GM12878 (cell line): ENCODE results near the gene RAP1GDS1. TPM values are rescaled to one million over a fixed set of nuclear protein-coding genes. Genes with fewer than 3 reads are reported as not detected.

Experiments used
- CBX5 ChIP-seq: sonication (generic); IDR thresholded peaks from 2 replicates; pipeline ENCODE4 v1.6.1; 2016; ENCODE audit warnings: low read depth, moderate library complexity, mild to moderate bottlenecking, inconsistent platforms
- EED ChIP-seq: sonication (generic); IDR thresholded peaks from 2 replicates; pipeline ENCODE4 v1.6.1; 2016; ENCODE audit warnings: antibody characterized with exemption, low read depth
- ETV6 ChIP-seq, 2 experiments: fragments of 450-650 bp in 1 of 2; IDR thresholded peaks in 1 of 2; conservative IDR thresholded peaks in 1 of 2; 2 replicates each; pipeline ENCODE4 v1.6.1; 2014; ENCODE audit warnings: antibody characterized with exemption in 1 of 2, borderline replicate concordance in 1 of 2, low read depth in 1 of 2, mild to moderate bottlenecking in 1 of 2, moderate library complexity in 1 of 2
- HDAC2 ChIP-seq: fragments of 200-600 bp; sonication (generic); IDR thresholded peaks from 2 replicates; pipeline ENCODE4 v1.6.1; 2017
- JUNB ChIP-seq: IDR thresholded peaks from 2 replicates; pipeline ENCODE4 v1.6.1; 2016; ENCODE audit warnings: antibody characterized with exemption, mild to moderate bottlenecking
- KLF5 ChIP-seq: fragments of 450-650 bp; IDR thresholded peaks from 2 replicates; pipeline ENCODE4 v1.6.1; 2014; ENCODE audit warnings: mild to moderate bottlenecking; ENCODE audit not compliant: partially characterized antibody
- NR2F1 ChIP-seq: fragments of 450-650 bp; conservative IDR thresholded peaks from 2 replicates; pipeline ENCODE4 v1.6.1; 2017; ENCODE audit warnings: mild to moderate bottlenecking
- PAX8 ChIP-seq: fragments of 450-650 bp; IDR thresholded peaks from 2 replicates; pipeline ENCODE4 v1.6.1; 2017; ENCODE audit warnings: mild to moderate bottlenecking, moderate library complexity
- RCOR1 ChIP-seq: conservative IDR thresholded peaks from 2 replicates; pipeline ENCODE4 v1.6.1; 2012; ENCODE audit warnings: low read depth, low read length, improper control_type of control experiment
- RUNX3 ChIP-seq: IDR thresholded peaks from 2 replicates; pipeline ENCODE4 v1.6.1; 2012; ENCODE audit warnings: low read length, inconsistent platforms
- SMAD1 ChIP-seq: fragments of 450-650 bp; IDR thresholded peaks from 2 replicates; pipeline ENCODE4 v1.6.1; 2018; ENCODE audit warnings: mild to moderate bottlenecking, low read depth; ENCODE audit not compliant: partially characterized antibody
- SMC3 ChIP-seq: IDR thresholded peaks from 2 replicates; pipeline ENCODE4 v1.6.1; 2011; ENCODE audit warnings: low read length, improper control_type of control experiment, borderline replicate concordance
- SREBF1 ChIP-seq: IDR thresholded peaks from 2 replicates; pipeline ENCODE4 v1.6.1; 2012; ENCODE audit warnings: mild to moderate bottlenecking, low read length
- TBL1XR1 ChIP-seq: IDR thresholded peaks from 2 replicates; pipeline ENCODE4 v1.6.1; 2012; ENCODE audit warnings: low read depth, low read length, improper control_type of control experiment
- TCF7 ChIP-seq: IDR thresholded peaks from 2 replicates; pipeline ENCODE4 v1.6.1; 2014; ENCODE audit warnings: antibody characterized with exemption, borderline replicate concordance
- ZNF207 ChIP-seq: fragments of 450-650 bp; IDR thresholded peaks from 2 replicates; pipeline ENCODE4 v1.6.1; 2014; ENCODE audit warnings: antibody characterized with exemption, mild to moderate bottlenecking, borderline replicate concordance
- ZSCAN29 ChIP-seq: fragments of 450-650 bp; IDR thresholded peaks from 2 replicates; pipeline ENCODE4 v1.6.1; 2017; ENCODE audit warnings: mild to moderate bottlenecking, moderate library complexity
- polyA plus RNA-seq, 11 experiments: library from polyadenylated mRNA; depleted of rRNA in 4 of 11; unstranded in 6 of 11; stranded (reverse) in 5 of 11; fragments of >200 nt; fragmentation: Nextera tagmentation in 4 of 11; fragmentation: Illumina TruSeq in 1 of 11; extraction: Ambion mirVana in 4 of 11; extraction: Trizol in 1 of 11; gene quantifications; 1 replicate in 1 of 11; 2 replicates in 10 of 11; pipeline versions ENCODE4 v1.2.1 to v1.2.3, GENCODE V29; 2011 to 2016; ENCODE audit warnings: inconsistent platforms in 2 of 11, missing spikeins in 2 of 11, low read depth in 1 of 11
- total RNA-seq, 4 experiments: library from RNA; depleted of rRNA in 3 of 4; stranded (reverse); fragments of >200 nt in 3 of 4; fragmentation: Illumina TruSeq in 1 of 4; extraction: Trizol in 1 of 4; gene quantifications; 2 replicates each; pipeline versions ENCODE4 v1.2.1 to v1.2.3, GENCODE V29; 2013 to 2021
- TF ChIP-seq, protein P1 (sequence below): fragments of 450-650 bp; IDR thresholded peaks from 2 replicates; pipeline ENCODE4 v1.6.1; 2014; ENCODE audit warnings: mild to moderate bottlenecking
- TF ChIP-seq, protein P2 (sequence below): fragments of 450-650 bp; formaldehyde crosslinking; IDR thresholded peaks from 2 replicates; pipeline ENCODE4 v1.4.0; 2020; ENCODE audit warnings: mild to moderate bottlenecking, moderate library complexity
- TF ChIP-seq, protein P3 (sequence below): fragments of 450-650 bp; IDR thresholded peaks from 2 replicates; pipeline ENCODE4 v1.6.1; 2016; ENCODE audit warnings: mild to moderate bottlenecking
- TF ChIP-seq, protein P4 (sequence below): fragments of 450-650 bp; IDR thresholded peaks from 2 replicates; pipeline ENCODE4 v1.6.1; 2017; ENCODE audit warnings: antibody characterized with exemption, mild to moderate bottlenecking, moderate library complexity

The RAP1GDS1 gene
- total and polyA plus RNA-seq, 10 of the 15 experiments (the other 5 are each of a cell fraction or from before 2014, with no cell fraction given): 12.0 to 30.5 (median 20.7) TPM

DNA sequence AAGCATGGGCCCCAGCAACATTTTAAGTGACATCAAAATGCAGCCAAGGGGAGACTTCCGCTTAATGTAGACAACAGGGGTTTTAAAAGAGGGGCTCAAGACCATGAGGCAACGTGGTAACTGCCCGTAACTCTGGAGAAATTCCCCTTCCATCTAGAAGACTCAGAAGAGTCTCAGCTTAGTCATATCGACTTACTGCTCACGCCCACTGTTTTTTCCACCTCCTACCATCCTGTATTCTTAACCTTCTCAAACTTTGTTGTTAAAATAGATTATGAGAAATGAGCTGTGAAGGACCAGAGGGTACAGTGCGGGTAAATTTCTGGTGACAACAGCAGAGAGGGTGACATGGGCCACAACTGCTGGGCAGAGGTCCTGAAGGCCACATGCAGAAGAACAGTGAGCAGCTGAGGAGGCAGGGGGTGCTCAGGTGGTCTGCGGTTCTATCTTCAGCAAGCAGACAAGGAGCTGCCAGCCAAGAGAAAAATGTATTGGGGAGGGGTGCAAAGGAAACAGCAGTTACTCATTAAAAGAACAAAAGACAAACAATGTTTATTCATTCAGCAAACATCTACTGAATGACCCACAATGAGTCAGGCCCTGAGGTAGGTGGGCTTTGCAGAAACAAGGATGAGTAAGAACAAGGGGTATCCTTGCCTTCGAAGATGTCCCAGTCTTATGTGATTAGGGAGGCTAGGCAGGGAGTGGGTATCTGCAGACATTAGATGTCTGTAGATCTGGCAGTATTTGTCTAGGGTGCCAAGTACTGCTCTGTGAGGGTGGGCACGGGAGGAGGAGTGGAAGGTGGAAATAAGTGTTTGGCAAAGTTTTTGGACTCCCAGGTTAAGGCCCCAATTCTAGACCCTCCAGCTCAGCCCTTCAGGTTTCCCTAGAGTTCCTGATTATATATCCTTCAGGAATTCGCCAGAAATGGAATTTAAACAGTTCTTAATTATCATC is 221.9 kb downstream of the RAP1GDS1 start (continued):
- TF ChIP-seq ETV6 (conservative IDR thresholded peaks at IDR 0.05 in 1 of 2, IDR thresholded peaks at IDR 0.05 in 1 of 2; ENCODE audit: borderline replicate concordance in 1 of 2, low read depth in 1 of 2) (peak in 1 of 2 experiments; percentile 76; a peak in 1 of 4 replicates), ZNF207 (no peak), TCF7 (peak; percentile 62; the same call in 1 of the 2 replicates), SREBF1 (no peak), JUNB (peak; percentile 91), KLF5 (no peak), HDAC2 (no peak), SMAD1 (no peak), SMC3 (no peak), EED (peak; percentile 86), NR2F1 (peak; percentile 55; the same call in 1 of the 2 replicates), CBX5 (0 out of 2 replicates have a peak, but pooled peaks have one; percentile 49), ZSCAN29 (no peak), PAX8 (no peak), TBL1XR1 (0 out of 2 replicates have a peak, but pooled peaks have one; percentile 19), RUNX3 (peak; percentile 74), RCOR1 (0 out of 2 replicates have a peak, but pooled peaks have one; percentile 25)
- TF ChIP-seq, protein P1, sequence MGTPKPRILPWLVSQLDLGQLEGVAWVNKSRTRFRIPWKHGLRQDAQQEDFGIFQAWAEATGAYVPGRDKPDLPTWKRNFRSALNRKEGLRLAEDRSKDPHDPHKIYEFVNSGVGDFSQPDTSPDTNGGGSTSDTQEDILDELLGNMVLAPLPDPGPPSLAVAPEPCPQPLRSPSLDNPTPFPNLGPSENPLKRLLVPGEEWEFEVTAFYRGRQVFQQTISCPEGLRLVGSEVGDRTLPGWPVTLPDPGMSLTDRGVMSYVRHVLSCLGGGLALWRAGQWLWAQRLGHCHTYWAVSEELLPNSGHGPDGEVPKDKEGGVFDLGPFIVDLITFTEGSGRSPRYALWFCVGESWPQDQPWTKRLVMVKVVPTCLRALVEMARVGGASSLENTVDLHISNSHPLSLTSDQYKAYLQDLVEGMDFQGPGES: no peak
- TF ChIP-seq, protein P2, sequence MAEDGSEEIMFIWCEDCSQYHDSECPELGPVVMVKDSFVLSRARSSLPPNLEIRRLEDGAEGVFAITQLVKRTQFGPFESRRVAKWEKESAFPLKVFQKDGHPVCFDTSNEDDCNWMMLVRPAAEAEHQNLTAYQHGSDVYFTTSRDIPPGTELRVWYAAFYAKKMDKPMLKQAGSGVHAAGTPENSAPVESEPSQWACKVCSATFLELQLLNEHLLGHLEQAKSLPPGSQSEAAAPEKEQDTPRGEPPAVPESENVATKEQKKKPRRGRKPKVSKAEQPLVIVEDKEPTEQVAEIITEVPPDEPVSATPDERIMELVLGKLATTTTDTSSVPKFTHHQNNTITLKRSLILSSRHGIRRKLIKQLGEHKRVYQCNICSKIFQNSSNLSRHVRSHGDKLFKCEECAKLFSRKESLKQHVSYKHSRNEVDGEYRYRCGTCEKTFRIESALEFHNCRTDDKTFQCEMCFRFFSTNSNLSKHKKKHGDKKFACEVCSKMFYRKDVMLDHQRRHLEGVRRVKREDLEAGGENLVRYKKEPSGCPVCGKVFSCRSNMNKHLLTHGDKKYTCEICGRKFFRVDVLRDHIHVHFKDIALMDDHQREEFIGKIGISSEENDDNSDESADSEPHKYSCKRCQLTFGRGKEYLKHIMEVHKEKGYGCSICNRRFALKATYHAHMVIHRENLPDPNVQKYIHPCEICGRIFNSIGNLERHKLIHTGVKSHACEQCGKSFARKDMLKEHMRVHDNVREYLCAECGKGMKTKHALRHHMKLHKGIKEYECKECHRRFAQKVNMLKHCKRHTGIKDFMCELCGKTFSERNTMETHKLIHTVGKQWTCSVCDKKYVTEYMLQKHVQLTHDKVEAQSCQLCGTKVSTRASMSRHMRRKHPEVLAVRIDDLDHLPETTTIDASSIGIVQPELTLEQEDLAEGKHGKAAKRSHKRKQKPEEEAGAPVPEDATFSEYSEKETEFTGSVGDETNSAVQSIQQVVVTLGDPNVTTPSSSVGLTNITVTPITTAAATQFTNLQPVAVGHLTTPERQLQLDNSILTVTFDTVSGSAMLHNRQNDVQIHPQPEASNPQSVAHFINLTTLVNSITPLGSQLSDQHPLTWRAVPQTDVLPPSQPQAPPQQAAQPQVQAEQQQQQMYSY (CRISPR knock-in tag): no peak
- TF ChIP-seq, protein P3, sequence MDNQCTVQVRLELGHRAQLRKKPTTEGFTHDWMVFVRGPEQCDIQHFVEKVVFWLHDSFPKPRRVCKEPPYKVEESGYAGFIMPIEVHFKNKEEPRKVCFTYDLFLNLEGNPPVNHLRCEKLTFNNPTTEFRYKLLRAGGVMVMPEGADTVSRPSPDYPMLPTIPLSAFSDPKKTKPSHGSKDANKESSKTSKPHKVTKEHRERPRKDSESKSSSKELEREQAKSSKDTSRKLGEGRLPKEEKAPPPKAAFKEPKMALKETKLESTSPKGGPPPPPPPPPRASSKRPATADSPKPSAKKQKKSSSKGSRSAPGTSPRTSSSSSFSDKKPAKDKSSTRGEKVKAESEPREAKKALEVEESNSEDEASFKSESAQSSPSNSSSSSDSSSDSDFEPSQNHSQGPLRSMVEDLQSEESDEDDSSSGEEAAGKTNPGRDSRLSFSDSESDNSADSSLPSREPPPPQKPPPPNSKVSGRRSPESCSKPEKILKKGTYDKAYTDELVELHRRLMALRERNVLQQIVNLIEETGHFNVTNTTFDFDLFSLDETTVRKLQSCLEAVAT: 0 out of 2 replicates have a peak, but pooled peaks have one; percentile 18
- TF ChIP-seq, protein P4, sequence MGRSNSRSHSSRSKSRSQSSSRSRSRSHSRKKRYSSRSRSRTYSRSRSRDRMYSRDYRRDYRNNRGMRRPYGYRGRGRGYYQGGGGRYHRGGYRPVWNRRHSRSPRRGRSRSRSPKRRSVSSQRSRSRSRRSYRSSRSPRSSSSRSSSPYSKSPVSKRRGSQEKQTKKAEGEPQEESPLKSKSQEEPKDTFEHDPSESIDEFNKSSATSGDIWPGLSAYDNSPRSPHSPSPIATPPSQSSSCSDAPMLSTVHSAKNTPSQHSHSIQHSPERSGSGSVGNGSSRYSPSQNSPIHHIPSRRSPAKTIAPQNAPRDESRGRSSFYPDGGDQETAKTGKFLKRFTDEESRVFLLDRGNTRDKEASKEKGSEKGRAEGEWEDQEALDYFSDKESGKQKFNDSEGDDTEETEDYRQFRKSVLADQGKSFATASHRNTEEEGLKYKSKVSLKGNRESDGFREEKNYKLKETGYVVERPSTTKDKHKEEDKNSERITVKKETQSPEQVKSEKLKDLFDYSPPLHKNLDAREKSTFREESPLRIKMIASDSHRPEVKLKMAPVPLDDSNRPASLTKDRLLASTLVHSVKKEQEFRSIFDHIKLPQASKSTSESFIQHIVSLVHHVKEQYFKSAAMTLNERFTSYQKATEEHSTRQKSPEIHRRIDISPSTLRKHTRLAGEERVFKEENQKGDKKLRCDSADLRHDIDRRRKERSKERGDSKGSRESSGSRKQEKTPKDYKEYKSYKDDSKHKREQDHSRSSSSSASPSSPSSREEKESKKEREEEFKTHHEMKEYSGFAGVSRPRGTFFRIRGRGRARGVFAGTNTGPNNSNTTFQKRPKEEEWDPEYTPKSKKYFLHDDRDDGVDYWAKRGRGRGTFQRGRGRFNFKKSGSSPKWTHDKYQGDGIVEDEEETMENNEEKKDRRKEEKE: no peak
